ENCODE measurements around the gene TMEM41A.
"Not testable (repeated sequence)": the region's sequence is repeated elsewhere in the genome, so short reads cannot be mapped to it uniquely, and the experiment has no call there.

The TMEM41A gene

DNA sequence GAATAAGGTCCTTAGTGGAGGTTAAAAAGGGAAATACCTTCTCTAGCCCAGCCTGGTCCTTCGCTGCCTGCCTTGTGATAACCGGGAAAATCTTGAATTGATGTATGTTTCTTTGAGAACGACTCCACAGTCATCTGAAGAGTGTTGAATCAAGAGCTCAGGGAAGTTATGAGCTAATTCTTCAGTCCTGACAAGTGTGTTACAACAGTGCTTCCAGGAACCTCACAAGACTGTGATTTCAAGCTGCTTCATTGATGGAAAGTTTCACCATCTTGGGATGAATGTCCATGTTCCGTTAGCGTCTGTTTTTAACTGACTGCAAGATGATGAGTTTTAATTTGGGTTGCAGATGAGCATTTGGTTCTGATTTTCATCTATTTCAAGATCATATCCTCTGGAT, 12.4 kb downstream of the TMEM41A start:
- no peak for DNase-seq

DNA sequence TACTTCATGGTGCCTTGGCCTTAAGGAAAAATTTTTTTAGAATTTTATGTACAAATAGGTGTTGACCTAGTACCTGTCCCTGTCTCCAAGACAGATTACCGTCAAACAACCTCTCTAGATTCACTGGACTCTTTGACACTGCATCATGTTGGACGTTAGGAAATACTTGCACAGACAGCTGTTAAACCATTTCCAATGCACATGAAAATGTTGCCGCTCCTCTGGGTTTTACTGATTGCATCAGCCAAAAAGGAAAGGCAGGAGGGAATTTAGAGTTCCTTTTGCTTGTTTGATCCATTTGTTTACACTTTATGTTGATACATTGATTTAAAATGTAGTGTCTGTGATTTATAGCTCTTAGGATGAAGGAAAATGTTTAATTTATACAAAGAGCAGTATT, 14.5 kb downstream of the TMEM41A start:
- DNase-seq = no peak

- DNase-seq = no peak
Observed at GRCh38 chr3:185479373-185479945, 19.4 kb downstream of the TMEM41A start.

- DNase-seq = no peak
Observed at GRCh38 chr3:185477316-185477715, 21.5 kb downstream of the TMEM41A start.

DNA sequence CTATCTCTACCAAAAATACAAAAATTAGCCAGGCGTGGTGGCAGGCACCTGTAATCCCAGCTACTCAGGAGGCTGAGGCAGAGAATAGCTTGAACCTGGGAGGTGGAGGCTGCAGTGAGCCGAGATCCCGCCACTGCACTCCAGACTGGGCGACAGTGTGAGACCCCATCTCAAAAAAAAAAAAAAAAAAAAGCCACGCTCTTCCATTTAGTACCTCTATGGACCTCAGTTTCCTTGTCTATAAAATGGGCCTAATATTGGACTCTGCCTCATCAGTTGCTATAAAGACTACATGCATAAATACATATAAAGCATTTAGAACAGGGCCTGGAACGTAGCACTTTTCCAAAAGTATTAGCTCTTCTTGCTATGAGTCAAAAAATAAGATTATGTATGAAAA, 23.9 kb downstream of the TMEM41A start:
- DNase-seq = not testable (repeated sequence)

DNA sequence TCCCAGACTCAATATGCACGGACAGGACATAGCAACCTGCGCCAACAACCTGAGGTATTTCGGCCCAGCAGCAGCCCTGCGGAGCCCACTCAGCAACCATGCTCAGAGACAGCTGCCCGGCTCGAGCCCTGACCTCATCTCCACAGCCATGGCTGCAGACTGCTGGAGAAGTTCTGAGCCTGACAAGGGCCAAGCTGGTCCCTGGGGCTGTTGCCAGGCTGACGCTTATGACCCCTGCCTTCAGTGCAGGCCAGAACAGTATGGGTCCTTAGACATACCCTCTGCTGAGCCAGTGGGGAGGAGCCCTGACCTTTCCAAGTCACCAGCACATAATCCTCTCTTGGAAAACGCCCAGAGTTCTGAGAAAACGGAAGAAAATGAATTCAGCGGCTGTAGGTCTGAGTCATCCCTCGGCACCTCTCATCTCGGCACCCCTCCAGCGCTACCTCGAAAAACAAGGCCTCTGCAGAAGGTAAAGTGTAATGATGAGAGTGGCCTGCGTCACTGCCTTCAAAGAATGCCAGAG, 25.5 kb downstream of the TMEM41A start:
- DNase-seq = no peak

- no peak for DNase-seq
Observed at GRCh38 chr3:185470323-185470722, 28.5 kb downstream of the TMEM41A start.

DNA sequence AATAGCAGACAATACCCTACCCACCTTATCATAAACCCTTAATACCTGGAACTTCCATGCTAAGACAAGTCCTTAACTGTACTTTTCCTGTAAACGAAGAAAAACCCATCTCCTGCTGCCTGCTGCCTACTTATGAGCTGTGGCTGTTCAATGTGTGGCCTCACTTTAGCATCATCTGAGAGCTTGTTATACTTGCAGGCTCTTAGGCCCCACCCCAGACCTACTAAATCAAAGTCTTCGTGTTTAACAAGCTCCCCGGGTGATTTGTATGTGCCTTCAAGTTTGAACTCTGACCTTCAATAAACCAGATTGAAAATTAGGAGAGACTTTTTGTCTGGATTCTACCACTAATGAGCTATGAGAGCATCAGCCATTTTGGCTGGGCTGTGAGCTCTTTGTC, 29.3 kb downstream of the TMEM41A start:
- no peak for DNase-seq

DNA sequence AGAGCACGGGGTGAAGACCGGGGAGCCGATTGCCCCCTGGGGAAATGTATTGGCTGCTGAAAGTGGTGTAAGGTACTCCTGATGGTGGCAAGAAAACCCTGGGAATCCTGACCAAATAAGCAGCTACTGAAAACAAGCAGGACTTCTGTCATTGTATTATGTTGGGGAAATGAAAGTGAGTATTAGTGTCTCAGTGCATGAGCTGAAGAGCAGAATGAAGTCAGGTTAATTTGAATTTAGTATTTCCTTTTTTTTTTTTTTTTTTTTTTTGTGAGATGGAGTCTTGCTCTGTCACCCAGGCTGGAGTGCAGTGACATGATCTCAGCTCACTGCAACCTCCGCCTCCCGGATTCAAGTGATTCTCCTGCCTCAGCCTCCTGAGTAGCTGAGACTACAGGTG, 32.7 kb downstream of the TMEM41A start:
- not testable (repeated sequence) for DNase-seq

DNA sequence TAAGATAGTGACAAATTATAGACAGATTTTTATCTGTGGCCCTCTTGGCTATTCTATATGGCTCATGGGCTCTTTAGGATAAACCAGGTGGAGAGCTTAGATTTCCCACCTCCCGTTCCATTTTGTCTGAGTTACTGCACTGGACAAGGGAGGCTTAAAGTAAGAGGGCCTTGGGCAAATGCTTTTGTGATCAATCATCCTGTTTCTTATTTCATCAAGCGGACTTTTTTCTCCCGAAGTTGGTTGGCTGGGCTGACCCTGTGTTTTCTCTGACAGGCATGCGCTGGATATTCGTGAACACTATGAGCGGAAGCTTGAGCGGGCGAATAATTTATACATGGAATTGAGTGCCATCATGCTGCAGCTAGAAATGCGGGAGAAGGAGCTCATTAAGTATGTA, 33.4 kb downstream of the TMEM41A start:
- DNase-seq = no peak

DNA sequence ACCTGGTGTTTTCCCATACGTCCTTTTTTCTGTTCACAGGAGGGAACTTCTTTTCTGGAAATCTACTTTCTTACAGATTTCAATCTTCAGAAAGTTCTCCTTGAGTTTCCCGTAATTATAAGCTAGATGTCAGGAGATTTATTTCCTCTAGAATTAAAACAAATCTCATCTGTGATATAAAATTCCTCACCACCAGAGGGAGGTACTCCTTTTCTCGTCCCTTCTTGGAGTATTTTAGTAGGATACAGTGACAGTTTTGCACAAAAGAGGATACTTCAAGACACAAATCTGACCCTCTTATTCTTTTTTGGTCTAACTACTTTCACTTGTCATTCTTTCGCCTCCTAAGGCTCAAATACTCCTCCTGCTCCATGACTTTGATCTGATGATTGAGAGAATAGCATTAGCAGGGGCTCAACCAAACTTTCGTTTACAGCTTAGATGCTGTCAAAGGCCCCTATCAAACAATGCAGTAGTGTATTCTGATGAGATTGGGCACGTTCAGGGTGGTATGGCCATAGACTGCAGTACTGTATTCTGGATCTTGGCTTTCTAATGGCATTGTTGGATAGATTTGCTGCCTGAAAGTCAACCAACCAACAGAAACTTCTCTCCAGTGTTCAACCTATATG, 38.0 kb downstream of the TMEM41A start:
- DNase-seq = peak; percentile 33

DNA sequence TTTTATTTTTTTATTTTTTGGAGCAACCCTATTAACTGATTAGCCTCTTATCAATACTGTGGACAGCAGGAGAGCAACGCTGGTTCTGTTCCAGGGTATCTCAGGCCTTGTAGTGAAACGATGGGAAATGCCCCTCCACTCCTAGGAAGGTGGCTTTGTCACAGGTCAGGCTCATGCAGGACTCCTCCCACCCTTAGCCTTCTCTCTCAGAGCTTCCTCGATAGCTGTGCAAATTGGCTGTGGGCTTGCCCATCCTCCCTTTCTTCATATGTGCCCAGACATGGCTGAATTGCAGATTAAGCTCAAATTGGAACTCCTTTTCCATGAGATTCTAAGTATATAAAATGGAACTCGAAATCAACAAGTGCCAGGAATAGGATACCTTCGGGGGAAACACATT, 38.5 kb downstream of the TMEM41A start:
- no peak for DNase-seq

DNA sequence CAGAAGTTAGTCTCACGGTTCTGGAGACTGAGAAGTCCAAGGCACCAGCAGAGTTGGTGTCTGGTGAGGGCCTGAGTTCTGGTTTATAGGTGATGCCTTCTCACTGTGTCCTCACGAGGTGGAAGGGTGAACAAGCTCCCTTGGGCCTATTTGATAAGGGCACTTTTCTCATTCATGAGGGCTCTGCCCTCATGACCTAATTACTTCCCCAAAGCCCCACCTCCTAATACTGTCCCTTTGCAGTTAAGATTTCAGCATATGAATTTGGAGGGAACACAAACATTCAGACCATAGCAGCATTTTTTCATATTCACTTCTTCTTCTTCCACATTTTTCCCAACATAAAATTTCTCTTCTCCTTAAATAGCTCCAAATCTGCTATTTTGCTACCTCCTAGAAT, 41.5 kb downstream of the TMEM41A start:
- DNase-seq = no peak

GRCh38 chr3:185451432-185451831, 47.4 kb downstream of the TMEM41A start:
- DNase-seq = not testable (repeated sequence)

GRCh38 chr3:185448107-185448506, 50.7 kb downstream of the TMEM41A start:
- DNase-seq = no peak

GRCh38 chr3:185444329-185444728, 54.5 kb downstream of the TMEM41A start:
- DNase-seq = no peak

DNA sequence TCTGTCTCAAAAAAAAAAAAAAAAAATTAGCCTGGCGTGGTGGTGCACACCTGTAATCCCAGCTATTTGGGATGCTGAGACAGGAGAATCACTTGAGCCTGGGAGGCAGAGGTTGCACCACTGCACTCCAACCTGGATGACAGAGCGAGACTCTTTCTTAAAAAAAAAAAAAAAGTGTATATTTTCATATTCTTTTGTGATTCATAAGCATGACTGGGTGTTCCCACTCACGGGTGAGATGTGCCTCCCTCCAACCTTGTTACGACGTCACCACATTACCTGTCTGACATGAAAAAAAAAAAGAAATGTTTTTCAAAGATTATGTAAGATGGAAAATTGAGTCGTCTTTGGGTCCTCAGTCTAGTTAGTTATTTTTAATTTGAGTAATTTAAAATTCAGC, 56.8 kb downstream of the TMEM41A start:
- no peak for DNase-seq

DNA sequence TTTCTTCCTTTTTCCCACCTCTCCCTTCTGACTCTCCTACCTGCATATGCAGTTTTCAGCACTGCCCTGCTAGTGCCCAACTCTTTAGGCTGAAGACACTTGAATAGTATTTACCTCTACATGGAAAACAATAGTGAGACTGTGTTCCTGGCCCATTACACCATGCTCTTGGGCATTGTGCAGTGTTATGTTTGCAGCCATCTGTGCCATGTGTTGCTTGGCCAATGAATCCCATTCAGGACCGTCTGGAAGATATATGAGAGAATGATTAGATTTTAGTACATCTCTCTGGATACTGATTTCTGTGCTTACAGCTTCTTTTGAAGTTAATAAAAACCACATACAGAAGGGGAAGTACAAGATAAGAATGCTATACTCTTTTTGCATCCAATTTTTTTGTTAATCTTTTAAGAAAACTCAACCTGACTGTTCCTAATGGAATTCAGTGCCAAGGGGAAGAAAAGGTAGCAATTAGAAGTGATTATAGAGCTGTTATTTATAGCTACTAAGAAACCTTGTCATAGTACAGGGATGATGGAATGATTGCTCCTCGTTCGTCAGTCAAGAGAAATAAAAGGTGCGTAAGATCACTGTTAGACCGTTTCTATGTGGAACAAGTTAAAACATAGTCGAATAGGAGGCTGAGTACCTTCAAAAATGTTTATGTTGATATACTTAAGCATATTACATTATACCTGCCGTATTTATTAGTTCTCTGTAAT, 58.9 kb downstream of the TMEM41A start:
- DNase-seq = no peak

Data from DMS53 (cell line).